GM18499 (cell line): Measurements from ENCODE around the gene PUSL1.

Experiments used
- ATAC-seq: cut with Tn5 transposase; IDR thresholded peaks from one replicate; pipeline ENCODE4 v1.9.1; 2021; ENCODE audit warnings: moderate number of reproducible peaks; ENCODE audit not compliant: insufficient read depth, unreplicated experiment

The PUSL1 gene

DNA sequence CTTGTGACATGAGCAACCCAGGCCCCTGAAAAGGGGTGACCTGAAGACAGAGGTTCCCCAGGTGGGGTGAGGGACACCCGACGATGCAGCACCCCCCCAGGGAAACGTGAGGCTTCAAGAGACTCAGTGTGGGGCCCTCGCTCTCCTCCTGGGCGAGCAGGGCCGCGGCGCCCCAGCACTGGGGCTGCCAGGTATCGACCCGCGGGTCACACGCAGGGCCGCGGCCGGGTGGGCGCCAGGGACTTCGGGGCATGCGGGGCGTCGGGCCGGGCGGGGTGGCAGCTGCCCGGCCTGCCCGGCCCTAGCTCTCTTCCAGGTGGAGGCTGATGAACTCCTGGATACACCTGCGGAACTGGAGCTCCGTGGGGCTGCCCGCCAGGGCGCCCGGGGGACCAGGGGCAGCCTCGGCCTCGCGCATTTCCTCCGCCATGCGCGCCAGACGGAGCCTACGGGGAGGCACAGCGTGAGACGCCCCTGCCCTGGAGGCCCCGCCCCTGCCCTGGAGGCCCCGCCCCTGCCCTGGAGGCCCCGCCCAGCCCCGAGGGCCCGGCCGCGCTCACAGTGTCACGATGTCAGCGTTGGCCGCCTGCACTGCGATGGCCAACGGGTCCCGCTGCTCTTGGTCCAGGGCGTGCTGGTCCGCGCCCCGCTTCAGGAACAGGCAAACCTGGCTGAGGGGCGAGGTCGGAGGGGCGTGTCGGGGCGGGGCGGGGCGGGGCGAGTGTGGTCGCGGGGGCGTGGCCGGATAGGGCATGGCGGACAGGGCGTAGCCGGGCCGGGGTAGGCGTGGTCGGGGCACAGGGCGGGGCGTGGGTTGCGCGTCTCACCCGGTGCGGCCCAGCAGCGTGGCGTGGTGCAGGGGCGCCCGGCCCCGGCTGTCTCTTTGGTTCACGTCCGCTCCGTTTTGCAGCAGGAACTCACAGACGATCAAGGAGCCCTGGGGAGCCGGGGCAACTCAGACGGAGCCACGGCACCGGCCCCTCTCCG, 14.8 kb upstream of the PUSL1 start:
- no peak for ATAC-seq

GRCh38 chr1:1294250-1294890, 14.0 kb upstream of the PUSL1 start:
- no peak for ATAC-seq

- no peak for ATAC-seq
Observed at GRCh38 chr1:1295154-1295923, 13.1 kb upstream of the PUSL1 start.

- no peak for ATAC-seq
Observed at GRCh38 chr1:1296070-1297061, 12.0 kb upstream of the PUSL1 start.

- ATAC-seq: no peak
Observed at GRCh38 chr1:1297802-1298424, 10.5 kb upstream of the PUSL1 start.

DNA sequence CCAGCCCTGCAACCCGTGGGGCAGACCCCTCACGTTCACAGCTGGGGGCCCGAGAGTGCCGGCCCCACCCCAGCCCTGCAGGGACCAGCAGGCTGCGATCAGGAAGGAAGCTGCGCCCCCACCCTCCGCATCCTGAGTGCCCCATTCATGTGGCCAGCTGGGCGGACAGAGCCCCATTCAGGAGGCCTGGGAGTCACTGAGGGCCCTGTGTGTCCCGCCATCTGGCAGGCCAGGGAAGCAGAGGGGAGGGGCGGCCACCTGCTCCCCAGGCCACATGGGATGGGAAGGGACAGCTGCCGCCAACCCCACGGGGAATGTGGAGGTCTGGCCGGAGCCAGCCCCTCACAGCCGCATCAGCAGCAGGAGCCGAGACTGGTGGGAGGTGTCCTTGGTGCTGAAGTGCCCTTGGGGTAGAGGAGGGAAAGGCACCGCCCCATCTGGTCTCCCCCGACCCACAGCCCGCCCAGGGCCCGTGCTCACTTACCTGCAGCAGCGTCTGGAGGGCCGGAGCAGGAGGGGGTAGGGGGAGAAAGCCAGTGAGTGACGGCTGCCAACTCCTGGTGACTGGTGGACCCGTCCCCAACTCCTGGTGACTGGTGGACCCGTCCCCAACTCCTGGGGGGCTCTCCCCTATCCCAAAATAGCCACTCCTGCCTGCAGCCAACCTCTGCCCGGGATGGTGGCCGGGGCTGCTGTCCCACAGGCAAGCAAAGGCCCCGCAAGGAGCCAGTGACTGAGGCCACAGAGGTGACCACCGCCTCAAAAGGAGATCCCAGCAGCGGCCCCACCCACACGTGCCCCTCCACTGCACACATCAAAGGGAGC, 9.3 kb upstream of the PUSL1 start:
- no peak for ATAC-seq

- no peak for ATAC-seq
Observed at GRCh38 chr1:1299686-1300351, 8.6 kb upstream of the PUSL1 start.

- no peak for ATAC-seq
Observed at GRCh38 chr1:1300352-1300739, 8.1 kb upstream of the PUSL1 start.

DNA sequence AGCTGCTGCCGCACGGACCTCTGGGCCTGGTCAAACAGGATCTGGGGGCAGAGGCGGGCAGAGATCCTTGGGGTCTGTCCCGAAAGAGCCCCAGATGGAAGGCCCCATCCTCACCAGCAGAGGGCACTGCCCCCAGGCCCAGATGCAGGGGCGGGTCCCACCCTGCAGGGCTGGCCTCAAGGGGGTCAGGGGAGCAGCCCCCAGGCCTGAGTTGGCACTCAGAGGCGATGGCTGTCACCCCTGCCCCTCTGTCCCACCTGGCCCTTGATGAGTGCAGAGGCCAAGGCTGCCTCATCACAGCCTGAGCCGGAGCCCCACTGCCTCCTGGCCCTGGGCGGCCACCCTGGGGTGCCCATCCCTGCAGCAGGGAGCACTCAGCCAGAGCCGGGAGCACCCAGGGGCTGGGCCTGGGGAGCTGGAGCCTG, 6.4 kb upstream of the PUSL1 start:
- ATAC-seq: no peak

- ATAC-seq: no peak
Observed at GRCh38 chr1:1302951-1303509, 5.4 kb upstream of the PUSL1 start.

DNA sequence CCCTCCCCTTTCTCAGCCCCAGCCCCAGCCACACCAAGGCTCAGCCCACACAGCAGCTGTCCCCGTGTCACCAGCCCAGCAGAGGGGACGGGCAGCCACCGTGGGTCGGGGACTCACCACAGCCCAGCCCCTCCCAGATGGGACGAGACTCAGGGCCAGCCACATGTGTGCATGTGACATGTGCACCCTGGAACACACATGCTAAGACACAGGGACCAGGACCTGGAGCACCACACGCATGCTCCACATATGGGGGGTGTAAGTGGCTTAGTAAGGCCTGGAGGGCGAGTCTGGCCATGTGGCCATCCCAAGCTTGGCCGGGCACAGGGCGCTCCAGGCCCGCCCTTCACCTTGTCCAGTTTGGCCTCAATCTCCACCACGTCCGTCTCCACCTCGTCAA, 4.7 kb upstream of the PUSL1 start:
- no peak for ATAC-seq

- ATAC-seq: no peak
Observed at GRCh38 chr1:1304331-1305299, 3.8 kb upstream of the PUSL1 start.

DNA sequence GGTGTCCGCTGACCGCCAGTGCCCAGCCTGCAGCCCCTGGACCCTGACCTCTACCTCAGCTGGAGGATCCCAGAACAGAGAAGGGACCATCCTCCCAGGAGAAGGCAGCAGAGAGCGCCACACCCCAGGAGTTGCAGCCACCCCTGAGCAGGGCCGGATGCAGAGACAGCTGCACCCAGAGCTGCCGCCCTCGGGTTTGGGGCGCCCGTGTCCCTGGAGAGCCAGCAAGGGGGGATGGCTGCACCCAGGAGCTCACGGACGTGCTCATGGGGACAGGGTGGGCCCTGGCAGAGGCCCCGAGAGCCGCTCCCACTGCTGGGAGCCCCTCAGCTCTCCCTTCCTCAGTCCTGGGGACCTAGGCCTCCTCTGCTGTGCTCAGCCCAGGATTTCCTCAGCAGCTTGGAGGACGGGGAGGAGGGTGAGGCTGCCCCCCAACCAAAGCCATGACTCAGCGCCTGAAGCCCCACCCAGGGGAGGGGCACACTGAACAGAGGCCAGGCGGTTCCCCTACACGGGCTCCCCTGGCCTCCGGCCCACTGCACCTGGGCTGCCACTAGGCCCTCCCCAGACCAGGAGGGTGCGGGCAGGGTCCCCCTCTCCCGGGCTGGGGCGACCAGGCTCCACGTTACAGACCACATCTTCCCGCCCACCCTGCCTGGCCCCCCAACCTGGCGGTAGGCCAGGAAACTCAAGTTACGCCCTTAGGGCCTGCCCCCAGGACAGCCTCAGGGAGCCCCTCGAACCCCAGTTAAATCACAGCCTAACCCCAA, 2.9 kb upstream of the PUSL1 start:
- no peak for ATAC-seq

GRCh38 chr1:1306070-1306660, 2.2 kb upstream of the PUSL1 start:
- ATAC-seq: no peak

GRCh38 chr1:1306661-1307260, 1.6 kb upstream of the PUSL1 start:
- no peak for ATAC-seq
